Nucleus accumbens (tissue), 56 donors: Measurements from ENCODE around the gene TMC3.
"Not testable (repeated sequence)": the region's sequence is repeated elsewhere in the genome, so short reads cannot be mapped to it uniquely, and the experiment has no call there.

Experiments
- DNase-seq, 56 donors: peaks; one replicate each; lab custom pipeline; 2025; lab: John Stamatoyannopoulos, UW

TMC3 gene

DNA sequence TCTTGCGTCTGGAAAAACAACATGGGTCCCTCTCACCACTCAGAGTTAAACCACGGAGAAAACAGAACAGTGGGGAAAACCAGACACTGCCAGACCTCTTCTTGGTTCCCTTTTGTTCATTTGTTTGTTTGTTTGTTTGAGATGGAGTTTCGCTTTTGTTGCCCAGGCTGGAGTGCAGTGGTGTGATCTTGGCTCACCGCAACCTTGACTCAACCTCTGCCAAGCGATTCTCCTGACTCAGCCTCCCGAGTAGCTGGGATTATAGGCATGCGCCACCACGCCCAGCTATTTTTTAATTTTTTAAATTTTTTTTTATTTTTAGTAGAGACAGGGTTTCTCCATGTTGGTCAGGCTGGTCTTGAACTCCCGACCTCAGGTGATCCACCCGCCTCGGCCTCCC is 25.3 kb downstream of the TMC3 start:
- DNase-seq = not testable (repeated sequence)

DNA sequence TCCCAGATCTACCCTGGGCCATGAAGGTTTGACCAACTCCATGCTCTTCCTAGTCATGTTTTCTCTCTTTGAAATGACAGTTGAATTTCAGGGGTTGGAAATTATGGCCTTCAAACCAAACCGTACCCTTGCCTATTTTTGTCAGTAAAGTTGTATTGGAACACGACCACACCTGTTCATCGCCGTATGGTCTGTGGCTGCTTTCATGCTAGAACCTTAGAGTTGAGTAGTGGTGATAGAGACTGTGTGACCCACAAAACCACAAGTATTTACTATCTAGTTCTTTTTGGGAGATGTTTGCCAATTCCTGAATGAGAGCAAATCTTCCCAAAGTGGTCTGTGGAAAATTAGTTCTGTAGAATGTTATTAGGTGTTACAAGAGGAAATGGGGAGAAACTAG is 26.1 kb downstream of the TMC3 start:
- DNase-seq = no peak

DNA sequence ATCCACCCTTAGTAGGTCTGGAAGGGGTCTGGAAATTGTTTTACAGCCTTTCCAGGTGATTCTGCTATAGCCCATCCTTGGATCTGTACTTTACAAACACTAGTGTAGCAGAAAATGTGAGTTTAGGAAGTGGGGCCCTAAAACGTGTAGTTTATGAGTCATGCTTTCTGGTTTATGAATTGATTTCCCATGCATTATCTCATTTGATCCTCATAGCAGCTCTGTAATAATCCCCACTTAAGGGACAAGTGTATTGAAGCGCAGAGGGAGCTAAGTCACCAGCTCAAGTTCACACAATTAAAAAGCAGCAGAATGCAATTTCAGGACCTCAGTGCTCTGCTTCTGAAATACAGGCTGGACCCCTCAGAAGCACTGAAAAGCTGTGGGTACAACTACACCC is 27.4 kb downstream of the TMC3 start:
- no peak for DNase-seq

DNA sequence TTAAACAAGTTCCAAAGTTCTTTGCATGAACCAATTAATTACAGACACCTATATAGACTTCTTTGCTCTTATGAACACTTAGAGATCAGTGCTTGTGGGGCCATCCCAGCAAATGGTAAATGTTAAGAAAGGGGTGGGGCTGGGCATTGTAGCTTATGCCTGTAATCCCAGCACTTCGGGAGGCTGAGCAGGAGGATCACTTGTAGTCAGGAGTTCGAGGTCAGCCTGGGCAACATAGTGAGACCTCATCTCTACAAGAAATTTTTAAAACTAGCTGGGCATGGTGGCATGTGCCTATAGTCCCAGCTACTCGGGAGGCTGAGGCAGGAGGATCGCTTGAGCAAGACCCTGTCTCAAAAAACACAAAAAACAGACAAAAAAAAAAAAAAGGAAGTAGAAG is 30.6 kb downstream of the TMC3 start:
- DNase-seq = no peak

DNA sequence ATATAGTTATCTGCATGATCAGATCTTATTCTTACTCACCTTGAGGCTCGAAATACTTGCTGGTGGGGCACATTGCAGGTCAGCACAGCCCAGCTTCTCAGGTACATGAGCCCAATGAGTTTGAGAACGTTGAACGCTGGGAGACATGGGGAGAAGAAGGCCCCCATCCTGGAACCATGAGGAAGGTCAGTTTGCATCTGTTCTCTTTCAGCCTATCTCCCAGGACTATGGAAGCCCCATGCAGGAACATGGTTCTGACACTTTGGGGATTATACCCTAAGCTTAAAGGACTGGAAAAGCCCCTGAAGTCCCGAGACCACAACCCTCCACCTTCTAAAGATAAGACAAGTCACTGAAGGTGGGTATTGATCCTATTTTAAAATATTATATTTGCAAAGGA is 32.7 kb downstream of the TMC3 start:
- DNase-seq = no peak

DNA sequence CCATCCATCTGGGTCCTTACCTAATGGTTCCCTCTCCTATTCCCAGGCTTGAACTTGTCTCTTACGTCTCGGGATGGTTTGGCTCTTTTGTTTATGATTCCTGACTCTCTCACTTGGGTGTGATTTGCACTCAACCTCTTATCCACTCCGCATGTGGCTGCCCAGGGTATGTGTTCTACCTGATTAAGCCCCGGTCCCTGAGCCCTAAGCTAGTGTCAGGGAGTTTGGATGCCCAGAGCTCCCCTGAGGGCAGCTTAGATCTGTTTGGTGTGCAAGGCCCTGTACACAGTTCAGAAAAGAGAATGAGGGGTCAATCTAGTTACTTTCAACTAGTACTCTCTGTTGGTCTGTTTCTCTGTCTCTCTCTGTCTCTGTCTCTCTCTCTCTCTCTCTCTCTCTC is 34.2 kb downstream of the TMC3 start:
- no peak for DNase-seq

DNA sequence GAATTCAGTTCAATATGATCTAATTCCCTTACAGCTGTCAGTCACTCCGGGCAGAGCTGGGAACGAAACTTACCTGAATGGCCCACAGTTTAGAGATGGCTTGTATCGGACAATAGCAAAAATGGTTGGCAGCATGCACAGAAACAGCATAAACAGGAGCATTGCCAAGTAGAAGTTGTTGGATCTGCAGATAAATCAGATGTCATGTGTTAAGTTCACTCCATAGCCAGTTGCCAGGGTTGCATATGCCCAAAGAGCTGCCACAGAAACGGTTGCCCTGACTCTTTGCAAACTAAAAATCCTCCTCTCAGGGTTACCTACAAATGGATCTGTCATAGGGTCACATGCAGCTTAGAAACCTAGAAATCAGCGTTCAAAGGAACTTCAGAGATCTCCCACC is 34.7 kb downstream of the TMC3 start:
- DNase-seq = no peak

DNA sequence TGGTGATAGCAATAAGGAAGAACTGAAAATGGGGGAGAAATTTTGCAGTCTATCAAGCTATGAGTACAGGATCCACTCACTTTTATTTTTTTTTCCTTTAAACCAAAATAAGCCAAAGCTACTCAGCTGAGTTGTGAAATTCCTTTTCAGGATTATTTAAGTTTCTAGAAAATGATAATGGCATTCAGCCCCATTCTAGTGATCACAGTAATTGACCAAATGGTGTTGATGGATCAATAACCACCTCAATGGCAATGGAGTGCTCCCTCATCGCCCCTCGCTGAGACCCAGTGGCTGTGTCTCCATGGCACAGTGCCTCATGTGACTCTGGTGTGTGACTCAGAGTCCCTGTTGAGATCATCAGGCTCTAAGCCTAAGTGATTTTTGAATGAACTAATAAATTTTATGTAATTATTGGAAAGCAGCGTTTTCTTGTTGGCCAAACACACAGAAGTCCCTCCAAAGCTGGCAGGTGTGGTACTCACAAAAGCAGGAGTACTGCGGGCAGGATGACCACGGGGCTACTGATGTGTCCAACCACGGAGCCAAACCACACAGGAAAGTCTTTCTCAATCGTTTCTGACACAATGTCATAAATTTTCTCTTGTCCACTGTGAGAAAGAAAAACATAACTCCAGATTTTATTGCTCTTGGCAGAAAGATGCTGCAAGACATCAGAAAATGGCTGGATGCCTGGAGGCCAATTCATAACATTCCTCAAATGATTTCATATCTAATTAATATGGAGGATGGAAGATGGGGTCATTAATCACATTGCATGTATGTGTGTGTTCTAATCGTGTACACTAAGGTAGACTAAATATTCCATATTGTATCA is 35.6 kb downstream of the TMC3 start:
- DNase-seq = peak in 9 of 56 donors; percentile 3 to 40 (median 12)

DNA sequence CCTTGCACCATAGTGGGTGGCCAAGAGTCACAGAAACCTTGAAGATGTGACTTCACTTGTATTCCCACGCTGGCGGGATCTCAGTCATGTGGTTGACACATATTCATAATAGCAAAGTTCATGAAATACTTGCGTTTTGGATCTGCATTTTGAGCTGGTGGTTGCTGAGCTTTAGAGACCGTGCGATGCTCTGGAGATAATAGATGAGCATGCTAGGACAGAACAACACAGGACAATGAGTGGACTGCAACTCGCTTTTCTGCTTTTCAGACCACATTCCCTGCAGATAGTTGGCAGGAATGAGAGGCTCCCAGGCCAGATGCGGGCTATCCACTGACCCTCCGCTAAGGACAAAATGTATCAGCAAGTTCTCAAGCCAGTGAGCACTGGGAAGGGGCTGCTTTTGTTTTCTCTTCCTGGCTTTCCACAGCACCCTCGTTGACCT is 36.3 kb downstream of the TMC3 start:
- DNase-seq = no peak

DNA sequence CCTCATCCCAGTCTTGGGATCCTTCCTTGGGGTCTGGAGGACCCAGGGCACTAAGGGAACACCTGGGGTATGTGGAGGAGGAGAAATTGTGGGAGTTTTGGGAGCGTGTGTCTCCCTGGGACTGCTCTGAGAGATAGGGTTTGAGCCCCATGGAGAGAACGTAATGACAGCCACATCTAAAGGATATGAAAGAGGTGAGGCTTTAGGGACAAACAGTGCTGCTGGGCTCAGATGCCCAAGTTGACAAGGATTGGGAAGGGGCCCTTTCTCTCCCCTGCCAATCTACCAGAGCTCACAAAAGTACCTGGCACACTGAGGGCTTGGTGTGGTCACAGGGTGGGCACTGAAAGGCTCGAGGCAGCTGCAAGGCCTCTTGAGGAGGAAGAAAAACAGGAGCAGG is 36.8 kb downstream of the TMC3 start:
- DNase-seq = no peak

DNA sequence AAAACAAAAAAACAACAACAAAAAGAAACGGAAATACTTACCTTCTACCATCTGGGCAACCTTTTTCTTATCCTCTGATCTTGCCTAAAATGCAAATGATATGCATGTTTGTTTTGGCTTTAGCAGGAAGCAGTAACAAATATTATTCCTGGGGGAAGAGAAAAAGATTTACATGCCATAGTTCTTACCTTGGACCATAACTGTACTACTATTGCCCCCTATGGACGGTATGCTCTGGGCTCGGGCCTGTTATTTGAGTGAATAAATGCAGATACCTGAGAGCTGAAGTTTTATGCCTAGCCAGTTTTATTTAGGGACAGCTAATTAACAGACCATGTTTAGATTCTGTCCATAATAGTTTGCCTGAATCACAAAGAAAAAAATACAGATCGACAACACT is 37.4 kb downstream of the TMC3 start:
- no peak for DNase-seq

DNA sequence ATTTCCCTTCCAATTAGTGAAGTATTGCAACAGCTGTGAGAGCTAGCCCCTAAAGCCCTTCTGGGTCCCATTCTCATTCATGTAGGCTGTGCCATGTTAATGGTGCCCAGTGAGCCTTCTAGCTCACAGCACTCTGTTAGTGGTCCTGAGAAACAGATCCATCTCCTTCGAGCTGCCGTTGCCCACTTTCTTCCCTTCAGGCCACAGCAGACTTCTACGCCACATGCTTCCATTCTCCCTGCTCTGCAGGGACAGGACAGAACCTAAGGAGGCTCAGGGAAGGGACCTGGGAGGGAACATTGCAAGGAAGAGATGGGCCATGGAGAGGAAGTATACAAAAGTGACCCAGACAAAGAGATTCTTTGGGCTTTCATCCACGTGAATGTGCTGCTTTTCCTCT is 38.4 kb downstream of the TMC3 start:
- no peak for DNase-seq

DNA sequence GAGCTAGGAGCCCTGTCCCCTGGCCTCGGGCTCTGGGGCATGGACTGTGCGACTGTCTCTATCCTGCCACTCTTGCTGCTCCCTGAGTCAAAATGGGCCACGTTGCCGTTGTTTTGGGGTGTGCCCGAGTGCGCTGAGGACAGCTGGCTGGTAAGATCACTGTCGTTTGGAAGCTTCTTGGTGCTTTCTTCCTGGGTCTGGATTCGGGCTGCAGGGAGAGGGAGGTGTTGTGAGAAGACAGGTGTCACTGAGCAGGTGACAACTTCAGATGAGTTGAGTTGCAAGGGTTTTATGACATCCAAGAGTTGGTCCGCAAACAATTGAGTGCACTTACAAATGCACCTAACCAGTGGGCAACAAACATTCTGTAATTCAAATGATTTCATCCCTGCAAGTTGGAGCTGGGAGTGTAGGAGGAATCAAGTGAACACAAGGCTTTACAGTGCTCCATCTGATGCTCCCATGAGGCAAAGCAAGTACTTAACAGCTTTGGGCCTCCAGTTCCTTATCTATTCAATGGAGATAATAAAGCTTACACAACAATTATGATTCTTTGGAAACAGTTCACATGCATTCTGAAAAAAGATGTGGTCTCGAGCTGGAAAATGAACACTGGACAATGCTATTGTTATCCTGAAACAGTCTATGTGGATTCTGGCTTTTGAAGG is 39.1 kb downstream of the TMC3 start:
- DNase-seq = no peak

DNA sequence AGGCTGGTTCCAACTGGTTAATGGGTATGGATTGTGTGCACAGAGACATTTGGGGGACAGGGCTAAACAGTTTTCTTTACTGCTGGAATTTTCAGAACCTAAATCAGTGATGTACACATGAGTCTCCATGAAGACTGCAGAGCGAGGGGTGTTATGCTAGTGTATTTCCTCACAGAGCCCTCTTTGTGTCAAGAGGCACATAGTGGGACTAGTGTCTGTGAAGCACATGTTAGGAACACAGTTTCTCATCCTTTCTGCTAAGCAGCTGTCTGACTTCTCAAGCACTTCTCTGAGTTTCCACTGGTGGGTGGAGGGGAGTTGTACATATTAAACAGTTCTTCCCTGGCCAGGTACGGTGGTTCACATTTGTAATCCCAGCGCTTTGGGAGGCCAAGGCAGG is 40.6 kb downstream of the TMC3 start:
- DNase-seq = no peak

DNA sequence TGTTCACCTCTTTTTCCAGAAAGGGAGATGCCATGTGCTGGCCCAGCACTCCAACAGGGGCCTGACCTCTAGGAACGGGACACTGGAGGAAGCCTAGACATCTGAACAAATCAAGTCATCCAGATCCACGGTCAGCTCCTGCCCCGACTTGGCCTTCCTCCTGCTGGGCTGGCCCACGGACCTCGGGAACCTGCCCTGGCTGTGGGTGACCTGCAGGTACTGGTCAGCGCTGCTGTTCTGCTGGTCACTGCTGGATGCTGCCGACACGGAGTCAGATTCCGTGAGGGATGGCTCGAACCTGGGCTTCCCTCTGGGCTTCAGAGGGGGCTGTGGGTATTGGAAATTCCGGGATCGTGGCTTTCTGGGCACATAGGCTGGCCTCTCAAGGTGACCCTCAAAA is 41.7 kb downstream of the TMC3 start:
- no peak for DNase-seq

DNA sequence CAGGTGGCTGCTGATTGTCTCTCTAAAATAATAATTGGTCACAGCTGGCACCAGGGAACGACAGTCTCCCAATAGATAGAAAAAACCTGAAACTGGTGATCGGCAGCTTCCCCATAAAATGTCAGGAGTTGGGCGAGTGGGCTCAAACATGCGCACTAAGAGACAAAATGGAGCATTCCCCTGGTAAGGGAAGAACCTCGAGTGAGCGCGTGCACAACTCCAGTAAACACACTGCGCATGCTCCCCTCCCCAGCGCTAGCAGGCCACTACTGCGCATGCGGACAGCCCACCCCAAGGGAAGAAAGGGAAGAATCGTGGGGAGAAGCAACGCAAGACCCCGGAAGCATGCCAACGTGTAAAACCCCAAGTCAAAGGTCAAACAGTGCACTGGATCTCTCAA is 42.4 kb downstream of the TMC3 start:
- DNase-seq = no peak

DNA sequence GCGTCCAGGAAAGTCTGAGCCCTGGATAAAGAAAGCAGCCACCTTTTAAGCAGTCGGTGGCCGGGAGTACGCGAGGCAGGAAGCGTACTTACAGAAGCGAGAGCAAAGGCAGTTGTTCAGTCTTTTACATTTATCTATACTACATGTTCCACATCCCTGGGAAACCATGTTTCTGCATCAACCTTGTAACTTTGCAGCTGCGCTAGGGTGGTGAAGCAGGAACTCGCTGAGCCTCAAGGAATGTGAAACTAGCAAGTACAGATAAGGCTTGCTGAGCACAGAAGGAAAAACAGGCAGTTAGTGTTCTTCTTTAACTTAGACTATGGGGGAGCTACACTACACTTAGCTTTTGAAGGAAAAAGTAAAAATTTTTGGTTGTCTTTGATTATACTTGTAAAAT is 42.9 kb downstream of the TMC3 start:
- DNase-seq = not testable (repeated sequence)

DNA sequence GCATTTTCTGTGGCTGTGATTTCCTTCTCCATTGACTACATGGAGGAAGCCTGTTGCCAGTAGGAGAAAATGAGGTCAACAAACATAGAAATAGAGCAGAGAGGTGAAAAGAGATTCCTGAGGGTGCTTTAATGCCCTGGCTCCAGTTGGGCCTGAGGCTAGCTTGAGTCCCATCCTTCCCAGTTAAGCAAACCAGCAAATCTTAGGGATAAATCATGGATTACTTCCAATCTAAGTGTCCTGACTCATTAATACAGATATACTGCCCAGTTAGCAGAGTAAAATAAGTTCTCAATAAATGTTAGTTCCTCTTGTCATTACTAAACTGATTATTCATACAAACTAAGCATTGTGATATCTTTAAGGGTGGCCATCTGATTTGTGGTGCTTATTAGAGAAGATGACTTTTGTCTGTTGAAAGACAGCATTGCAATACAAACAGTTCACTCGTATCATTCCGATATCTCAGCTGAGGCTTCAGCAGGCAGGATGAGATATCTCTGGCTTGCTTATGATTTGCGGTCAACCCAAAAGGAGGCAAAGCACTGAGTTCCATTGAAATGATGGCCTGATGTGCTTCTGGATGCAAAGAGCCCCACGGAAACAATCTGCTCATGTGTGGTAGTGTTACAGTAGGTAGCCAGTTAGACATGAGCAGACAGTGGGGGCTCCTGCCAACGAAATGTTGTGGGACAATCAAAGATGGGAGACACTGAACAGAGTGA is 43.5 kb downstream of the TMC3 start:
- no peak for DNase-seq

DNA sequence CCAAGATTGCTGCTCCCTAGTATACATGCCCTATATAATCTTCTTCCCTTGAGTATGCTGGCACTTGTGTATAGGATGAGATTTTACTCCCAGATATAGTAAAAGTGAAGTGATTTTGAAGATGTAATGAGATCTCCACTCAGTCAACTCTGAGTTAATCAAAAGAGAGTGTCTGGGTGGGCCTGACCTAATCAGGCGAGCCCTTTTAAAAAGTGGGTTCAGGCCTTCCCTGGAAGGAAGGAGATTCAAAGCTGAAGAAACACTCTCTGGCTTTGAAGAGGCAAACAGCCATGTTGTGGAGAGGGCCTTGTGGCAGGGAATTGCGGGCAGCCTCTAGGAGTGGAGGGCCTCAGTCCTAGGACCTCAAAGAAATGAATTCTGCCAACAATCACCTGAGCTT is 44.6 kb downstream of the TMC3 start:
- DNase-seq = no peak

DNA sequence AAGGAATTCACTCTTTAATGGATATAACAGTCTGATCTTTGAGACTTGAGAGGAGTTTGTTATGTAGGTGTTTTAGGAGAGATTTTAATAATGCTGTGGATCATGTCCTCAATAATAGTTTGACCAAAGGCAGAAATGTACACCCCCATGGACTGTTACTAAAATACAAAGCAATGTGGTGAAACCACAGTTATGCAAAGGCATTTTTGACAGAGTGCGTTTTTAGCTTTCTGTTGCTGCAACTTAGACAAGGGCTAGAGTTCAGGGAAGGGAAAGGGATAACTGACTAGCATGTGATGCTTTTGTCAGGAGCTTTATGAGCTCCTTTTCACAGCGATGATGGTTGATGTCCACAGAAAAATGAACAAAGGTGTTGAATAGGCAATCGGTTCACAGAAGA is 46.5 kb downstream of the TMC3 start:
- DNase-seq = no peak

DNA sequence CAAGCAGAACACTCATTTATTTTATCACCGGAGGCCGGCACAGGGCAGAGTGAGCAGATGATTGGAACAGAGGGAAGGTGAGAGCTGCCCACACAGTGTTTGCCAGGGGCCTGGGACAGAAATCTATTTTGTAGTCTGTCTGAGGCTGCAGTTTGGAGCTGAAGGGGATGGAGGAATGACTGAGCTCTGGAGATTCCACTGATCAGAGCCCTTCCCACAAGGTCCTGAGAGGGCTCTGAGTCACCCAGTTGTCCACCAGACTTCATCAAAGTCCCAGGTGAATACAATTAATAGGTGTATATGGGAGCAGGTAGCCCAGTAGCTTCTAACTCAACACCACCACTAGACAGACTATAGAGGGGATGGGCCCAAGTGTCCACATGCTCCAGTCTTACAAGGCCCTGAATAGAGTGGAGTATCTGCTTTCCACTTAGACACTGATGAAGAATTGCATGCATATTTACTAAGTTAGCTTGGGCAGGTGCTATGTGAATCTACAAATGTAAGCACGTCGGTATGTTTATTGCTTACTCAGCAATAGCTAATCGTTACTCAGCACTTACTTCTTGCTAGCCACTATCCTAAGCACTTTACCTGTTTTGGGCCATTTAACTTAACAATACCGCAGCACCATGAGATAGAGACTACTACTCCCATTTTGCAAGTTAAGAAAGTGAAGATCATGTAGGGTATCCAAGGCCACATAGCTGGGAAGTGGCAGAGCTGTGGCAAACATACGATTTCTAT is 47.4 kb downstream of the TMC3 start:
- no peak for DNase-seq
